ENCODE data around the gene EML6. TPM values are rescaled to one million over a fixed set of nuclear protein-coding genes. Genes with fewer than 3 reads are reported as not detected.
A peak's percentile ranks its signal among the peaks of the same experiment; 100 is the strongest.

EML6 gene
- polyA plus RNA-seq, 2 of the 4 experiments (the other 2 are of a cell fraction) = 1.4 to 1.5 TPM

- Histone ChIP-seq H3K4me1 (peaks cover 19% of the 10 kb centered on the region), H3K9me3 (no peaks in the 10 kb centered on the region), H3K4me2 (peak overlapping the region; percentile 60), H3K27ac (peak overlapping the region; percentile 57 to 79), H3K4me3 (no peak overlapping the region)
- ChIA-PET POLR2A (interaction anchor here (1.0 kb wide), 1 partner anchor 145 kb away, joined by 3 read pairs; no protein-coding TSS in a partner anchor), CTCF (interaction anchor here (0.7 to 10.0 kb wide), 4 partner anchors 49 to 267 kb away, joined by 3 to 236 read pairs (median 4); no protein-coding TSS in a partner anchor)
- TF ChIP-seq EP300 (IDR thresholded peaks at IDR 0.05) = peak in 1 of 2 experiments; percentile 46; a peak in 1 of 5 replicates
- TF ChIP-seq HES2 (IDR thresholded peaks at IDR 0.05) = no peak
- peak in 1 of 2 experiments; percentile 13; a peak in 1 of 5 replicates for TF ChIP-seq RAD21 (conservative IDR thresholded peaks at IDR 0.05 in 1 of 2, IDR thresholded peaks at IDR 0.05 in 1 of 2)
- TF ChIP-seq EHMT2 (IDR thresholded peaks at IDR 0.05; ENCODE audit: low read depth) = 0 out of 2 replicates have a peak, but pooled peaks have one; percentile 32
- TF ChIP-seq GATA3 (IDR thresholded peaks at IDR 0.05; ENCODE audit: borderline replicate concordance) = peak; percentile 74; the same call in 1 of the 2 replicates
- TF ChIP-seq, protein P1, sequence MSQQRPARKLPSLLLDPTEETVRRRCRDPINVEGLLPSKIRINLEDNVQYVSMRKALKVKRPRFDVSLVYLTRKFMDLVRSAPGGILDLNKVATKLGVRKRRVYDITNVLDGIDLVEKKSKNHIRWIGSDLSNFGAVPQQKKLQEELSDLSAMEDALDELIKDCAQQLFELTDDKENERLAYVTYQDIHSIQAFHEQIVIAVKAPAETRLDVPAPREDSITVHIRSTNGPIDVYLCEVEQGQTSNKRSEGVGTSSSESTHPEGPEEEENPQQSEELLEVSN (IDR thresholded peaks at IDR 0.05; ENCODE audit: borderline replicate concordance, low read depth) = 0 out of 2 replicates have a peak, but pooled peaks have one; percentile 2
- TF ChIP-seq, protein P2, sequence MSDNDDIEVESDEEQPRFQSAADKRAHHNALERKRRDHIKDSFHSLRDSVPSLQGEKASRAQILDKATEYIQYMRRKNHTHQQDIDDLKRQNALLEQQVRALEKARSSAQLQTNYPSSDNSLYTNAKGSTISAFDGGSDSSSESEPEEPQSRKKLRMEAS (IDR thresholded peaks at IDR 0.05) = peak; percentile 48; the same call in 1 of the 2 replicates
- TF ChIP-seq CHD4 (IDR thresholded peaks at IDR 0.05; ENCODE audit: borderline replicate concordance) = no peak
- TF ChIP-seq JUN (IDR thresholded peaks at IDR 0.05) = peak in 1 of 2 experiments; percentile 61; a peak in 1 of 5 replicates
- TF ChIP-seq MAFK (IDR thresholded peaks at IDR 0.05; ENCODE audit: partially characterized antibody) = peak; percentile 37
- no peak for TF ChIP-seq NPAS2 (CRISPR knock-in tag; IDR thresholded peaks at IDR 0.05; ENCODE audit: borderline replicate concordance)
- peak in 1 of 2 experiments; percentile 58; a peak in 1 of 4 replicates for TF ChIP-seq CEBPB (IDR thresholded peaks at IDR 0.05)
- TF ChIP-seq JUNB (IDR thresholded peaks at IDR 0.05) = peak; percentile 80
- TF ChIP-seq FOSL2 (IDR thresholded peaks at IDR 0.05) = peak; percentile 95
- TF ChIP-seq FOSL2 (CRISPR knock-in tag; IDR thresholded peaks at IDR 0.05) = peak; percentile 95
- WGBS (ENCODE audit: missing lambda C conversion rate) = 13% methylated on average over 9 of the region's 9 CpGs
- ATAC-seq (peak; percentile 99), FAIRE-seq (peak; percentile 92), DNase-seq (ENCODE audit: low read depth in 1 of 2, low spot score in 1 of 2) (peak; percentile 91 to 94)
These were observed 180.5 kb downstream of the EML6 start for GRCh38 chr2:54903736-54904554.

DNA sequence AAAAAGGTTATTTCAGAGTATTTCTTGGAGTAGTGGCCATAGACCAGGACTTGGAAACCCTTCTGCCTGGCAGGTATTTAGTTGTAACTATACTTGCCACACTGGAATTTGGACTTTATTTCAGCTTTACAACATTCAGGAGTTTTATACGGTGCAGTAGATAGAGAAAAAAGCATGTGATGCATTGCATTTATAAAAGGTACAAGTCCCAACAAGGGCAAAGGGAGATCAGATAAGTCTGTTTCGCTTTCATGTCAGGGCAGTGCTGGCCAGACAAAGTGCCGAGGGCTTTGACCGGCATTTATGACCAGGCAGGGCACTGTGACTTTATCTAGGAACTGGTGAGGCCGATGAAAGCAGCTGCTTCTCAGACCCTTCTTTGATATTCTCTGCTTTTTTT is 181.4 kb downstream of the EML6 start:
- Histone ChIP-seq H3K4me2 (peak overlapping the region; percentile 60), H3K9me3 (no peaks in the 10 kb centered on the region), H3K4me1 (peaks cover 19% of the 10 kb centered on the region), H3K4me3 (no peak overlapping the region), H3K27ac (peak overlapping the region; percentile 57 to 79; a peak in 5 of 6 replicates)
- CTCF ChIA-PET = interaction anchor here (1.0 to 10.0 kb wide), 3 partner anchors 11 to 267 kb away, joined by 3 to 236 read pairs (median 3); no protein-coding TSS in a partner anchor
- DNase-seq (ENCODE audit: low read depth in 1 of 2, low spot score in 1 of 2) (no peak), ATAC-seq (no peak), FAIRE-seq (no peak)
- POLR2A ChIA-PET = no interaction called here
- 94% methylated on average over 5 of the region's 5 CpGs for WGBS (ENCODE audit: missing lambda C conversion rate)
- no peak for TF ChIP-seq CHD2 (IDR thresholded peaks at IDR 0.05; ENCODE audit: low read length, partially characterized antibody)
- no peak for TF ChIP-seq BHLHE40 (IDR thresholded peaks at IDR 0.05; ENCODE audit: low read depth, low read length)
- TF ChIP-seq RNF2 (IDR thresholded peaks at IDR 0.05; ENCODE audit: borderline replicate concordance, low read depth) = no peak
- no peak for TF ChIP-seq HEYL (CRISPR knock-in tag; IDR thresholded peaks at IDR 0.05)
- no peak for TF ChIP-seq HOXB13 (CRISPR knock-in tag; IDR thresholded peaks at IDR 0.05; ENCODE audit: low read depth)
- TF ChIP-seq, protein P1 (IDR thresholded peaks at IDR 0.05; ENCODE audit: borderline replicate concordance, low read depth) = no peak
- no peak for TF ChIP-seq FOSB (CRISPR knock-in tag; IDR thresholded peaks at IDR 0.05)
- no peak for TF ChIP-seq RCOR1 (IDR thresholded peaks at IDR 0.05; ENCODE audit: low read depth, low read length)
- TF ChIP-seq CBX8 (IDR thresholded peaks at IDR 0.05) = no peak
- TF ChIP-seq KDM5A (IDR thresholded peaks at IDR 0.05) = no peak
- no peak for TF ChIP-seq MAZ (IDR thresholded peaks at IDR 0.05; ENCODE audit: borderline replicate concordance, low read depth, low read length)
- TF ChIP-seq BCL3 (IDR thresholded peaks at IDR 0.05) = no peak
- no peak for TF ChIP-seq TP53 (CRISPR knock-in tag; IDR thresholded peaks at IDR 0.05)
- TF ChIP-seq HMGXB4 (CRISPR knock-in tag; IDR thresholded peaks at IDR 0.05; ENCODE audit: borderline replicate concordance) = no peak
- no peak for TF ChIP-seq MYC (IDR thresholded peaks at IDR 0.05; ENCODE audit: borderline replicate concordance, low read length)

Data from A549 (cell line).